ENCODE data around the gene TYW1B. TPM values are rescaled to one million over a fixed set of nuclear protein-coding genes. Genes with fewer than 3 reads are reported as not detected.

Gene TYW1B
- total and polyA plus RNA-seq, 4 donors = 1.0 to 3.8 (median 2.1) TPM

Small RNA genes lying within 50 kb of the gene (microRNA-seq; reads per million reads assigned to microRNA genes)
- gene MIR4650-2 = 0 reads per million in 2 donors

Other genes starting within 250 kb of the TYW1B start
- gene POM121, start 96.9 kb upstream of the TYW1B start, total RNA-seq = 10 to 100 TPM; 31.3 to 31.9 TPM
- 10 to 100 TPM in 1 of 2 donors, 1 to 10 TPM in 1; 7.6 to 15.7 TPM for gene POM121, start 96.9 kb upstream of the TYW1B start, polyA plus RNA-seq
- under 1 TPM; 0.69 to 0.84 TPM for gene TRIM74, start 141.3 kb upstream of the TYW1B start, total RNA-seq
- gene TRIM74, start 141.3 kb upstream of the TYW1B start, polyA plus RNA-seq = not detected
- gene SPDYE8, start 201.6 kb upstream of the TYW1B start, total RNA-seq = not detected
- gene SPDYE8, start 201.6 kb upstream of the TYW1B start, polyA plus RNA-seq = not detected
- gene SPDYE11, start 229.7 kb upstream of the TYW1B start, total RNA-seq = not detected
- gene SPDYE11, start 229.7 kb upstream of the TYW1B start, polyA plus RNA-seq = not detected

Measured in aorta (tissue), 4 donors.